Pancreas (tissue), 10 donors: ENCODE results near the gene PTPRG. TPM values are rescaled to one million over a fixed set of nuclear protein-coding genes. Genes with fewer than 3 reads are reported as not detected.

Source experiments
- ATAC-seq, 4 donors: fragments of 200-7000 bp; cut with Tn5 transposase; one replicate each; pipeline versions ENCODE4 v1.8.0 to v1.9.1; 2020; ENCODE audit warnings: mild to moderate bottlenecking in 4 of 4, moderate library complexity in 4 of 4
- DNase-seq, 6 donors: peaks; one replicate each; pipeline ENCODE4 v3.0.0-alpha.2; 2020
- FAIRE-seq: peaks from 2 replicates; lab custom pipeline; 2012; peaks lifted over from hg19 to GRCh38; lab: Jason Lieb, UNC
- H3K27ac ChIP-seq, 4 donors: fragments of 200-600 bp; sonication (generic); 1 replicate in 3 of 4; 2 replicates in 1 of 4; pipeline versions ENCODE4 v1.5.0 to v1.8.0; 2020
- H3K27me3 ChIP-seq, 4 donors: fragments of 200-600 bp; one replicate each; pipeline ENCODE4 v1.8.0; 2021
- H3K36me3 ChIP-seq, 3 donors: fragments of 200-600 bp; sonication (generic) in 1 of 3; one replicate each; pipeline versions ENCODE4 v1.5.0 to v1.8.0; 2020 to 2021
- H3K4me1 ChIP-seq, 3 donors: fragments of 200-600 bp; one replicate each; pipeline ENCODE4 v1.8.0; 2021
- H3K4me3 ChIP-seq, 4 donors: fragments of 200-600 bp; sonication (generic) in 2 of 4; one replicate each; pipeline versions ENCODE4 v1.5.0 to v1.8.0; 2020 to 2021
- H3K9me3 ChIP-seq, 4 donors: fragments of 200-600 bp; one replicate each; pipeline ENCODE4 v1.8.0; 2021
- CTCF ChIP-seq, 4 donors: fragments of 200-600 bp; sonication (generic) in 3 of 4; IDR thresholded peaks; one replicate each; pipeline versions ENCODE4 v1.5.0 to v1.8.0; 2021; ENCODE audit warnings: antibody characterized with exemption in 4 of 4
- WGBS, 2 donors: extraction: QIAGEN DNeasy Blood & Tissue Kit; methylation state at CpG; one replicate each; pipeline ENCODE4 v1.1.7; 2013; 5-methylcytosine and 5-hydroxymethylcytosine counted together
- intact Hi-C, 3 donors: fragments of 100-400 bp; cut with DNase I; formaldehyde crosslinking; loops; one replicate each; pipeline versions ENCODE4 v1.11.1 to v1.14.2; 2022
- polyA plus RNA-seq, 2 donors: library from polyadenylated mRNA; stranded (reverse); fragments of 200-250 nt; gene quantifications; one replicate each; pipeline ENCODE4 v1.2.3, GENCODE V29; 2013
- total RNA-seq, 6 donors: library from RNA; stranded (reverse); fragmentation: NEBNext Ultra II Directional in 4 of 6; extraction: Animal tissue kit (Norgen Biotek cat#: 25700) in 4 of 6; gene quantifications; one replicate each; pipeline versions ENCODE4 v1.2.1 to v1.2.4, GENCODE V29; 2021 to 2023
- donor health status: healthy with polysubstance abuse.
- donor health status: DM: no; HTN: no; CAD: no; lungs with moderate emphysema.
- donor health status: DM: no; HTN: no; CAD: no.
- donor health status: control.
- donor health status: control.
- donor health status: Bipolar disorder and iron deficiency.
- donor health status: DM: yes; HTN: yes; CAD: no.
- donor health status: DM: no; HTN: no; CAD: no.
- donor health status: DM: no; HTN: no; CAD: no.
- donor health status: DM: yes; HTN: yes; CAD: no.

PTPRG gene
- total and polyA plus RNA-seq, 8 donors = 2.8 to 20.5 (median 9.5) TPM

- H3K27ac ChIP-seq = no peak overlapping the region
- FAIRE-seq = no peak
- intact Hi-C loops = no loop called here
- no peak for TF ChIP-seq CTCF (IDR thresholded peaks at IDR 0.05)
- no peaks in the 10 kb centered on the region for H3K27me3 ChIP-seq
- H3K9me3 ChIP-seq = no peaks in the 10 kb centered on the region
- H3K4me1 ChIP-seq = peaks cover 0 to 6% (median 5%) of the 10 kb centered on the region in 3 donors
- no peak for ATAC-seq
- H3K36me3 ChIP-seq = no peaks in the 10 kb centered on the region
- H3K4me3 ChIP-seq = no peak overlapping the region
- DNase-seq = no peak
These were observed 399.6 kb downstream of the PTPRG start for GRCh38 chr3:61960976-61961375.

- intact Hi-C loops = no loop called here
- H3K27me3 ChIP-seq = no peaks in the 10 kb centered on the region
- DNase-seq = no peak
- WGBS, 2 donors = 97% methylated on average over 3 of the region's 3 CpGs
- no peak for ATAC-seq
- no peaks in the 10 kb centered on the region for H3K36me3 ChIP-seq
- no peak overlapping the region for H3K27ac ChIP-seq
- no peak for TF ChIP-seq CTCF (IDR thresholded peaks at IDR 0.05)
- no peaks in the 10 kb centered on the region for H3K9me3 ChIP-seq
- peaks cover 0 to 1% (median 0%) of the 10 kb centered on the region in 3 donors for H3K4me1 ChIP-seq
- no peak overlapping the region for H3K4me3 ChIP-seq
- FAIRE-seq = no peak
These were observed 400.5 kb downstream of the PTPRG start for GRCh38 chr3:61961900-61962299.

GRCh38 chr3:61964566-61964965 lies 403.2 kb downstream of the PTPRG start:
- Histone ChIP-seq H3K9me3 (no peaks in the 10 kb centered on the region), H3K27me3 (no peaks in the 10 kb centered on the region), H3K4me1 (no peaks in the 10 kb centered on the region), H3K36me3 (no peaks in the 10 kb centered on the region), H3K27ac (no peak overlapping the region), H3K4me3 (no peak overlapping the region)
- 94 to 97% methylated on average over 8 of the region's 8 CpGs for WGBS, 2 donors
- ATAC-seq (no peak), DNase-seq (no peak), FAIRE-seq (no peak)
- no peak for TF ChIP-seq CTCF (IDR thresholded peaks at IDR 0.05)
- intact Hi-C loops = no loop called here

GRCh38 chr3:61965770-61966131 lies 404.4 kb downstream of the PTPRG start:
- H3K4me1 ChIP-seq = no peaks in the 10 kb centered on the region
- no peaks in the 10 kb centered on the region for H3K36me3 ChIP-seq
- no peak overlapping the region for H3K4me3 ChIP-seq
- intact Hi-C loops = no loop called here
- DNase-seq = no peak
- H3K9me3 ChIP-seq = no peaks in the 10 kb centered on the region
- TF ChIP-seq CTCF (IDR thresholded peaks at IDR 0.05) = no peak
- 71 to 83% methylated on average over 2 of the region's 2 CpGs for WGBS, 2 donors
- FAIRE-seq = no peak
- ATAC-seq = no peak
- no peaks in the 10 kb centered on the region for H3K27me3 ChIP-seq
- no peak overlapping the region for H3K27ac ChIP-seq

- Histone ChIP-seq H3K27ac (no peak overlapping the region), H3K27me3 (no peaks in the 10 kb centered on the region), H3K36me3 (no peaks in the 10 kb centered on the region), H3K4me3 (no peak overlapping the region), H3K9me3 (no peaks in the 10 kb centered on the region), H3K4me1 (no peaks in the 10 kb centered on the region)
- TF ChIP-seq CTCF (IDR thresholded peaks at IDR 0.05) = no peak
- DNase-seq (no peak), FAIRE-seq (no peak), ATAC-seq (no peak)
- 71 to 99% methylated on average over 2 of the region's 2 CpGs for WGBS, 2 donors
- intact Hi-C loops = no loop called here
These were observed 404.8 kb downstream of the PTPRG start for GRCh38 chr3:61966200-61966599.
